Astrocyte (in vitro differentiated cells and primary cell): ENCODE results near the gene CA10.

Source experiments
- EZH2 ChIP-seq: IDR thresholded peaks from 2 replicates; pipeline ENCODE4 v1.6.1; 2012; ENCODE audit warnings: mild to moderate bottlenecking, low read length, inconsistent platforms; ENCODE audit not compliant: insufficient read depth
- TF ChIP-seq, protein P1 (sequence below): IDR thresholded peaks from 2 replicates; pipeline ENCODE4 v1.5.1; 2011; ENCODE audit warnings: low read depth, mild to moderate bottlenecking, inconsistent platforms, low read length, moderate library complexity; ENCODE audit not compliant: insufficient read depth

GRCh38 chr17:51814521-51814920 is 344.0 kb downstream of the CA10 start:
- TF ChIP-seq, protein P1, sequence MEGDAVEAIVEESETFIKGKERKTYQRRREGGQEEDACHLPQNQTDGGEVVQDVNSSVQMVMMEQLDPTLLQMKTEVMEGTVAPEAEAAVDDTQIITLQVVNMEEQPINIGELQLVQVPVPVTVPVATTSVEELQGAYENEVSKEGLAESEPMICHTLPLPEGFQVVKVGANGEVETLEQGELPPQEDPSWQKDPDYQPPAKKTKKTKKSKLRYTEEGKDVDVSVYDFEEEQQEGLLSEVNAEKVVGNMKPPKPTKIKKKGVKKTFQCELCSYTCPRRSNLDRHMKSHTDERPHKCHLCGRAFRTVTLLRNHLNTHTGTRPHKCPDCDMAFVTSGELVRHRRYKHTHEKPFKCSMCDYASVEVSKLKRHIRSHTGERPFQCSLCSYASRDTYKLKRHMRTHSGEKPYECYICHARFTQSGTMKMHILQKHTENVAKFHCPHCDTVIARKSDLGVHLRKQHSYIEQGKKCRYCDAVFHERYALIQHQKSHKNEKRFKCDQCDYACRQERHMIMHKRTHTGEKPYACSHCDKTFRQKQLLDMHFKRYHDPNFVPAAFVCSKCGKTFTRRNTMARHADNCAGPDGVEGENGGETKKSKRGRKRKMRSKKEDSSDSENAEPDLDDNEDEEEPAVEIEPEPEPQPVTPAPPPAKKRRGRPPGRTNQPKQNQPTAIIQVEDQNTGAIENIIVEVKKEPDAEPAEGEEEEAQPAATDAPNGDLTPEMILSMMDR: no peak
- TF ChIP-seq EZH2: no peak
